OCI-LY1 (cell line): ENCODE data around the gene PTPRF.

Experiments used
- EZH2 ChIP-seq: fragments of 200-600 bp; sonication (generic), shearing (Covaris generic); IDR thresholded peaks from 2 replicates; pipeline ENCODE4 v1.8.0; 2017; ENCODE audit warnings: borderline replicate concordance, mixed run types, mild to moderate bottlenecking, antibody characterized with exemption, low read length, moderate library complexity, mixed read lengths
- TF ChIP-seq, protein P1 (sequence below): fragments of 200-600 bp; sonication (generic), shearing (Covaris generic); IDR thresholded peaks from 2 replicates; pipeline ENCODE4 v1.5.1; 2017; ENCODE audit warnings: mild to moderate bottlenecking, antibody characterized with exemption, low read length, moderate library complexity, mixed read lengths

DNA sequence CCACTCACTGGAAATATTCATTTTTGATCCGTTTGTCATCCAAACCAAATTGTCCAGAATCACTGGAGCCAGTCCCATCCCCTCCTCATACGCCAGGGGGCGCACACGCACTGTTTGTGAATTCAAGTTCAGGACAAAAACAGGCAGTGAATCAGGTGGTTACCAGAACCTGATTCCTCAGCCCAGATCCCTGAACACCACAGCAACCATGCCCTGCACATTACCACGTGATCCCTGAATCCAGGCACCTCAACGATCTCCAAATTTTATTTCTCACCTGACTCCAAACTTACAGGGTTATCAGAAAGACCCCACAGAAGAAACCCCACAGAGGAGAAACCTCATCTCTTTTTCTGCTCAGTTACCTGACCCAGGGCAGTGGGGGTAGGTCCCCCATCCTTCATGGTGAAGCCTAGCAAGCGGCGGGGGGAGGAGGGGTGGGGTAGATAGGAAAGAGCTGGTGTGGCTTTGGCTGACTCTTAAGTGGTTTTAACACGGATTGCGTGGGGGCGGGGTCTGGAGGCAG, 1.4 kb upstream of the PTPRF start:
- TF ChIP-seq, protein P1, sequence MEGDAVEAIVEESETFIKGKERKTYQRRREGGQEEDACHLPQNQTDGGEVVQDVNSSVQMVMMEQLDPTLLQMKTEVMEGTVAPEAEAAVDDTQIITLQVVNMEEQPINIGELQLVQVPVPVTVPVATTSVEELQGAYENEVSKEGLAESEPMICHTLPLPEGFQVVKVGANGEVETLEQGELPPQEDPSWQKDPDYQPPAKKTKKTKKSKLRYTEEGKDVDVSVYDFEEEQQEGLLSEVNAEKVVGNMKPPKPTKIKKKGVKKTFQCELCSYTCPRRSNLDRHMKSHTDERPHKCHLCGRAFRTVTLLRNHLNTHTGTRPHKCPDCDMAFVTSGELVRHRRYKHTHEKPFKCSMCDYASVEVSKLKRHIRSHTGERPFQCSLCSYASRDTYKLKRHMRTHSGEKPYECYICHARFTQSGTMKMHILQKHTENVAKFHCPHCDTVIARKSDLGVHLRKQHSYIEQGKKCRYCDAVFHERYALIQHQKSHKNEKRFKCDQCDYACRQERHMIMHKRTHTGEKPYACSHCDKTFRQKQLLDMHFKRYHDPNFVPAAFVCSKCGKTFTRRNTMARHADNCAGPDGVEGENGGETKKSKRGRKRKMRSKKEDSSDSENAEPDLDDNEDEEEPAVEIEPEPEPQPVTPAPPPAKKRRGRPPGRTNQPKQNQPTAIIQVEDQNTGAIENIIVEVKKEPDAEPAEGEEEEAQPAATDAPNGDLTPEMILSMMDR, result peak; percentile 95
- TF ChIP-seq EZH2, result no peak
